Activated naive CD4-positive, alpha-beta T cell treated with anti-CD3 and anti-CD28 coated beads, Interleukin-2, amount 50 U/mL, for 16 hours (primary cell): Measurements from ENCODE around the gene DPF3.

ENCODE experiments used
- DNase-seq: peaks from one replicate; pipeline ENCODE4 v3.0.0-alpha.2; 2020

Gene DPF3

GRCh38 chr14:72737560-72737943 is 156.3 kb downstream of the DPF3 start:
- no peak for DNase-seq

GRCh38 chr14:72736786-72737559 is 156.9 kb downstream of the DPF3 start:
- no peak for DNase-seq

- no peak for DNase-seq
Observed at GRCh38 chr14:72736308-72736707, 157.6 kb downstream of the DPF3 start.

- no peak for DNase-seq
Observed at GRCh38 chr14:72732022-72732780, 161.7 kb downstream of the DPF3 start.

GRCh38 chr14:72731252-72732020 is 162.5 kb downstream of the DPF3 start:
- DNase-seq: no peak

GRCh38 chr14:72730468-72730867 is 163.4 kb downstream of the DPF3 start:
- DNase-seq: no peak

GRCh38 chr14:72726444-72726843 is 167.5 kb downstream of the DPF3 start:
- DNase-seq: no peak

GRCh38 chr14:72723858-72724530 is 169.9 kb downstream of the DPF3 start:
- DNase-seq: no peak

- DNase-seq: no peak
Observed at GRCh38 chr14:72722201-72722785, 171.6 kb downstream of the DPF3 start.

- DNase-seq: no peak
Observed at GRCh38 chr14:72721083-72721482, 172.8 kb downstream of the DPF3 start.

GRCh38 chr14:72717220-72717619 is 176.7 kb downstream of the DPF3 start:
- DNase-seq: no peak

GRCh38 chr14:72716476-72716875 is 177.4 kb downstream of the DPF3 start:
- no peak for DNase-seq

GRCh38 chr14:72715850-72716228 is 178.1 kb downstream of the DPF3 start:
- no peak for DNase-seq

- DNase-seq: no peak
Observed at GRCh38 chr14:72715215-72715849, 178.6 kb downstream of the DPF3 start.

GRCh38 chr14:72714871-72715214 is 179.1 kb downstream of the DPF3 start:
- DNase-seq: no peak

- DNase-seq: no peak
Observed at GRCh38 chr14:72714094-72714493, 179.8 kb downstream of the DPF3 start.

GRCh38 chr14:72711936-72712335 is 182.0 kb downstream of the DPF3 start:
- no peak for DNase-seq

- DNase-seq: no peak
Observed at GRCh38 chr14:72709916-72710611, 183.8 kb downstream of the DPF3 start.

GRCh38 chr14:72708708-72709475 is 185.0 kb downstream of the DPF3 start:
- DNase-seq: no peak

- no peak for DNase-seq
Observed at GRCh38 chr14:72708222-72708621, 185.7 kb downstream of the DPF3 start.

GRCh38 chr14:72706485-72706884 is 187.4 kb downstream of the DPF3 start:
- no peak for DNase-seq
